GM12878 (cell line): ENCODE measurements around the gene SLC22A4. TPM values are rescaled to one million over a fixed set of nuclear protein-coding genes. Genes with fewer than 3 reads are reported as not detected.

Experiments
- ATAC-seq: fragments of 200-7000 bp; cut with Tn5 transposase; 3 replicates; pipeline ENCODE4 v1.9.1; 2020; ENCODE audit warnings: mild to moderate bottlenecking, moderate library complexity
- BruUV-seq: library from RNA; stranded (reverse); fragments of 400-500 nt; replicated peaks from 2 replicates; lab custom pipeline; 2021; lab: Mats Ljungman, UMichigan
- CTCF ChIA-PET: fragments of 300-600 bp; sonication (Branson Sonifier 250); formaldehyde crosslinking; extraction: SDS; loops from one replicate; lab custom pipeline; 2021; ENCODE audit warnings: inconsistent platforms; lab: Yijun Ruan, JAX
- POLR2A ChIA-PET: fragments of 350-600 bp; formaldehyde crosslinking; extraction: SDS; loops from one replicate; lab custom pipeline; 2021; ENCODE audit warnings: inconsistent platforms; lab: Charles Lee
- RAD21 ChIA-PET: fragments of 300-600 bp; sonication (Branson Sonifier 250); formaldehyde crosslinking; loops from one replicate; lab custom pipeline; 2023; ENCODE audit warnings: antibody characterized with exemption; ENCODE audit not compliant: unreplicated experiment; lab: Charles Lee
- SMC1A ChIA-PET: fragments of 300-600 bp; sonication (Branson Sonifier 250); formaldehyde crosslinking; loops from one replicate; lab custom pipeline; 2023; ENCODE audit not compliant: unreplicated experiment, uncharacterized antibody; lab: Charles Lee
- DNase-seq: peaks from one replicate; pipeline ENCODE4 v3.0.0-alpha.2; 2011; ENCODE audit warnings: low read depth, low spot score
- FAIRE-seq: peaks from 3 replicates; lab custom pipeline; 2011; peaks lifted over from hg19 to GRCh38; lab: Jason Lieb, UNC
- H2AFZ ChIP-seq: 2 replicates; pipeline ENCODE4 v1.6.0; 2011; ENCODE audit warnings: low read depth, low read length, control low read depth; ENCODE audit not compliant: control insufficient read depth
- H3K27ac ChIP-seq: 2 replicates; pipeline ENCODE4 v1.5.1; 2011; ENCODE audit warnings: control low read depth; ENCODE audit not compliant: control insufficient read depth, insufficient read depth
- H3K27me3 ChIP-seq, 2 experiments: replicated peaks in 1 of 2; 2 replicates each; pipeline versions ENCODE4 v1.6.0 to v1.6.1; 2011; ENCODE audit warnings: low read length in 1 of 2; ENCODE audit not compliant: control insufficient read depth in 2 of 2, insufficient read depth in 2 of 2
- H3K36me3 ChIP-seq, 2 experiments: 2 replicates each; pipeline ENCODE4 v1.5.1; 2011; ENCODE audit warnings: low read length in 1 of 2; ENCODE audit not compliant: control insufficient read depth in 2 of 2, insufficient read depth in 2 of 2
- H3K4me1 ChIP-seq: 2 replicates; pipeline ENCODE4 v1.6.1; 2011; ENCODE audit warnings: mild to moderate bottlenecking, low read length, moderate library complexity, mixed read lengths; ENCODE audit not compliant: control insufficient read depth, insufficient read depth
- H3K4me2 ChIP-seq: 2 replicates; pipeline ENCODE4 v1.6.0; 2011; ENCODE audit warnings: control low read depth; ENCODE audit not compliant: control insufficient read depth, insufficient read depth
- H3K4me3 ChIP-seq: fragments of 200-600 bp; sonication (generic); 2 replicates; pipeline ENCODE4 v1.5.1; 2016
- H3K79me2 ChIP-seq: 2 replicates; pipeline ENCODE4 v1.6.0; 2011; ENCODE audit warnings: low read length; ENCODE audit not compliant: control insufficient read depth, insufficient read depth
- H3K9ac ChIP-seq: 2 replicates; pipeline ENCODE4 v1.8.0; 2011; ENCODE audit warnings: low read length, control low read depth, mixed read lengths; ENCODE audit not compliant: control insufficient read depth, insufficient read depth
- H3K9me3 ChIP-seq: replicated peaks from 3 replicates; pipeline ENCODE4 v1.5.1; 2011; ENCODE audit warnings: mild to moderate bottlenecking, low read length; ENCODE audit not compliant: control insufficient read depth, insufficient read depth
- H4K20me1 ChIP-seq: 2 replicates; pipeline ENCODE4 v1.6.0; 2011; ENCODE audit not compliant: control insufficient read depth, insufficient read depth
- ASH2L ChIP-seq: fragments of 300-600, 200-600 bp; sonication (generic); IDR thresholded peaks from 2 replicates; pipeline ENCODE4 v1.6.1; 2017; ENCODE audit warnings: low read depth, mild to moderate bottlenecking, borderline replicate concordance
- CBX5 ChIP-seq: sonication (generic); IDR thresholded peaks from 2 replicates; pipeline ENCODE4 v1.6.1; 2016; ENCODE audit warnings: low read depth, moderate library complexity, mild to moderate bottlenecking, inconsistent platforms
- EED ChIP-seq: sonication (generic); IDR thresholded peaks from 2 replicates; pipeline ENCODE4 v1.6.1; 2016; ENCODE audit warnings: antibody characterized with exemption, low read depth
- MTA3 ChIP-seq: IDR thresholded peaks from 2 replicates; pipeline ENCODE4 v1.6.1; 2012; ENCODE audit warnings: low read length, inconsistent platforms, borderline replicate concordance
- POLR2A ChIP-seq: IDR thresholded peaks from 2 replicates; pipeline ENCODE4 v1.6.1; 2011; ENCODE audit warnings: low read depth, mild to moderate bottlenecking, low read length
- RFX5 ChIP-seq: IDR thresholded peaks from 2 replicates; pipeline ENCODE4 v1.6.1; 2011; ENCODE audit warnings: low read depth, low read length, improper control_type of control experiment
- SRF ChIP-seq, 2 experiments: IDR thresholded peaks; 2 replicates each; pipeline ENCODE4 v1.6.1; 2011; ENCODE audit warnings: low read depth in 2 of 2, low read length in 2 of 2, mild to moderate bottlenecking in 1 of 2, moderate library complexity in 1 of 2
- ZNF622 ChIP-seq: fragments of 450-650 bp; IDR thresholded peaks from 2 replicates; pipeline ENCODE4 v1.6.1; 2017; ENCODE audit warnings: mild to moderate bottlenecking, inconsistent platforms
- WGBS: methylation state at CpG from one replicate; pipeline ENCODE4 v1.1.6; 2016; ENCODE audit warnings: low lambda C conversion rate; ENCODE audit not compliant: insufficient replicate concordance, insufficient coverage; ENCODE audit errors: missing lambda C conversion rate; 5-methylcytosine and 5-hydroxymethylcytosine counted together
- in situ Hi-C: fragments of 300-500 bp; cut with MboI; formaldehyde crosslinking; loops from 9 replicates; pipeline ENCODE4 v1.14.3; 2018; ENCODE audit warnings: mixed read lengths
- intact Hi-C: fragments of 100-400 bp; cut with micrococcal nuclease; formaldehyde crosslinking; loops from one replicate; pipeline ENCODE4 v1.14.2; 2022; ENCODE audit not compliant: unreplicated experiment
- polyA plus RNA-seq, 11 experiments: library from polyadenylated mRNA; depleted of rRNA in 4 of 11; unstranded in 6 of 11; stranded (reverse) in 5 of 11; fragments of >200 nt; fragmentation: Nextera tagmentation in 4 of 11; fragmentation: Illumina TruSeq in 1 of 11; extraction: Ambion mirVana in 4 of 11; extraction: Trizol in 1 of 11; gene quantifications; 1 replicate in 1 of 11; 2 replicates in 10 of 11; pipeline versions ENCODE4 v1.2.1 to v1.2.3, GENCODE V29; 2011 to 2016; ENCODE audit warnings: inconsistent platforms in 2 of 11, missing spikeins in 2 of 11, low read depth in 1 of 11
- total RNA-seq, 4 experiments: library from RNA; depleted of rRNA in 3 of 4; stranded (reverse); fragments of >200 nt in 3 of 4; fragmentation: Illumina TruSeq in 1 of 4; extraction: Trizol in 1 of 4; gene quantifications; 2 replicates each; pipeline versions ENCODE4 v1.2.1 to v1.2.3, GENCODE V29; 2013 to 2021
- TF ChIP-seq, protein P1 (sequence below): fragments of 450-650 bp; formaldehyde crosslinking; IDR thresholded peaks from 2 replicates; pipeline ENCODE4 v1.4.0; 2022; ENCODE audit warnings: mild to moderate bottlenecking, moderate library complexity
- TF ChIP-seq, protein P2 (sequence below): IDR thresholded peaks from 2 replicates; pipeline ENCODE4 v1.6.1; 2012; ENCODE audit warnings: improper control_type of control experiment, low read depth, low read length; ENCODE audit not compliant: insufficient replicate concordance
- TF ChIP-seq, protein P3 (sequence below): fragments of 150-350 bp; IDR thresholded peaks from 2 replicates; pipeline ENCODE4 v1.6.1; 2016; ENCODE audit warnings: low read depth, low read length

SLC22A4 gene
- total and polyA plus RNA-seq, 10 of the 15 experiments (the other 5 are each of a cell fraction or from before 2014, with no cell fraction given) = 0.04 to 0.61 (median 0.10) TPM; not detected in 2

GRCh38 chr5:132296412-132297016, 2.3 kb downstream of the SLC22A4 start:
- CTCF ChIA-PET = interaction anchor here (1.3 kb wide), 1 partner anchor 58 kb away, joined by 6 read pairs; no protein-coding TSS in a partner anchor
- TF ChIP-seq ASH2L = no peak
- no peak for TF ChIP-seq ZNF622
- no peak for TF ChIP-seq SRF (IDR thresholded peaks at IDR 0.05; ENCODE audit: low read depth in 2 of 2, low read length in 2 of 2)
- no peak for TF ChIP-seq MTA3
- TF ChIP-seq, protein P1, sequence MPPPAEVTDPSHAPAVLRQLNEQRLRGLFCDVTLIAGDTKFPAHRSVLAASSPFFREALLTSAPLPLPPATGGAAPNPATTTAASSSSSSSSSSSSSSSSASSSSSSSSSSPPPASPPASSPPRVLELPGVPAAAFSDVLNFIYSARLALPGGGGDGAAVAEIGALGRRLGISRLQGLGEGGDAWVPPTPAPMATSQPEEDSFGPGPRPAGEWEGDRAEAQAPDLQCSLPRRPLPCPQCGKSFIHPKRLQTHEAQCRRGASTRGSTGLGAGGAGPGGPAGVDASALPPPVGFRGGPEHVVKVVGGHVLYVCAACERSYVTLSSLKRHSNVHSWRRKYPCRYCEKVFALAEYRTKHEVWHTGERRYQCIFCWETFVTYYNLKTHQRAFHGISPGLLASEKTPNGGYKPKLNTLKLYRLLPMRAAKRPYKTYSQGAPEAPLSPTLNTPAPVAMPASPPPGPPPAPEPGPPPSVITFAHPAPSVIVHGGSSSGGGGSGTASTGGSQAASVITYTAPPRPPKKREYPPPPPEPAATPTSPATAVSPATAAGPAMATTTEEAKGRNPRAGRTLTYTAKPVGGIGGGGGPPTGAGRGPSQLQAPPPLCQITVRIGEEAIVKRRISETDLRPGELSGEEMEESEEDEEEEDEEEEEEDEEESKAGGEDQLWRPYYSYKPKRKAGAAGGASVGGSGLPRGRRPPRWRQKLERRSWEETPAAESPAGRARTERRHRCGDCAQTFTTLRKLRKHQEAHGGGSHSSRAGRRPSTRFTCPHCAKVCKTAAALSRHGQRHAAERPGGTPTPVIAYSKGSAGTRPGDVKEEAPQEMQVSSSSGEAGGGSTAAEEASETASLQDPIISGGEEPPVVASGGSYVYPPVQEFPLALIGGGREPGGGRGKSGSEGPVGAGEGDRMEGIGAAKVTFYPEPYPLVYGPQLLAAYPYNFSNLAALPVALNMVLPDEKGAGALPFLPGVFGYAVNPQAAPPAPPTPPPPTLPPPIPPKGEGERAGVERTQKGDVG (CRISPR knock-in tag) = no peak
- no peak for TF ChIP-seq POLR2A
- no peak for TF ChIP-seq EED
- TF ChIP-seq RFX5 = no peak
- TF ChIP-seq, protein P2, sequence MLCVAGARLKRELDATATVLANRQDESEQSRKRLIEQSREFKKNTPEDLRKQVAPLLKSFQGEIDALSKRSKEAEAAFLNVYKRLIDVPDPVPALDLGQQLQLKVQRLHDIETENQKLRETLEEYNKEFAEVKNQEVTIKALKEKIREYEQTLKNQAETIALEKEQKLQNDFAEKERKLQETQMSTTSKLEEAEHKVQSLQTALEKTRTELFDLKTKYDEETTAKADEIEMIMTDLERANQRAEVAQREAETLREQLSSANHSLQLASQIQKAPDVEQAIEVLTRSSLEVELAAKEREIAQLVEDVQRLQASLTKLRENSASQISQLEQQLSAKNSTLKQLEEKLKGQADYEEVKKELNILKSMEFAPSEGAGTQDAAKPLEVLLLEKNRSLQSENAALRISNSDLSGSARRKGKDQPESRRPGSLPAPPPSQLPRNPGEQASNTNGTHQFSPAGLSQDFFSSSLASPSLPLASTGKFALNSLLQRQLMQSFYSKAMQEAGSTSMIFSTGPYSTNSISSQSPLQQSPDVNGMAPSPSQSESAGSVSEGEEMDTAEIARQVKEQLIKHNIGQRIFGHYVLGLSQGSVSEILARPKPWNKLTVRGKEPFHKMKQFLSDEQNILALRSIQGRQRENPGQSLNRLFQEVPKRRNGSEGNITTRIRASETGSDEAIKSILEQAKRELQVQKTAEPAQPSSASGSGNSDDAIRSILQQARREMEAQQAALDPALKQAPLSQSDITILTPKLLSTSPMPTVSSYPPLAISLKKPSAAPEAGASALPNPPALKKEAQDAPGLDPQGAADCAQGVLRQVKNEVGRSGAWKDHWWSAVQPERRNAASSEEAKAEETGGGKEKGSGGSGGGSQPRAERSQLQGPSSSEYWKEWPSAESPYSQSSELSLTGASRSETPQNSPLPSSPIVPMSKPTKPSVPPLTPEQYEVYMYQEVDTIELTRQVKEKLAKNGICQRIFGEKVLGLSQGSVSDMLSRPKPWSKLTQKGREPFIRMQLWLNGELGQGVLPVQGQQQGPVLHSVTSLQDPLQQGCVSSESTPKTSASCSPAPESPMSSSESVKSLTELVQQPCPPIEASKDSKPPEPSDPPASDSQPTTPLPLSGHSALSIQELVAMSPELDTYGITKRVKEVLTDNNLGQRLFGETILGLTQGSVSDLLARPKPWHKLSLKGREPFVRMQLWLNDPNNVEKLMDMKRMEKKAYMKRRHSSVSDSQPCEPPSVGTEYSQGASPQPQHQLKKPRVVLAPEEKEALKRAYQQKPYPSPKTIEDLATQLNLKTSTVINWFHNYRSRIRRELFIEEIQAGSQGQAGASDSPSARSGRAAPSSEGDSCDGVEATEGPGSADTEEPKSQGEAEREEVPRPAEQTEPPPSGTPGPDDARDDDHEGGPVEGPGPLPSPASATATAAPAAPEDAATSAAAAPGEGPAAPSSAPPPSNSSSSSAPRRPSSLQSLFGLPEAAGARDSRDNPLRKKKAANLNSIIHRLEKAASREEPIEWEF = no peak
- TF ChIP-seq CBX5 = no peak
- TF ChIP-seq, protein P3, sequence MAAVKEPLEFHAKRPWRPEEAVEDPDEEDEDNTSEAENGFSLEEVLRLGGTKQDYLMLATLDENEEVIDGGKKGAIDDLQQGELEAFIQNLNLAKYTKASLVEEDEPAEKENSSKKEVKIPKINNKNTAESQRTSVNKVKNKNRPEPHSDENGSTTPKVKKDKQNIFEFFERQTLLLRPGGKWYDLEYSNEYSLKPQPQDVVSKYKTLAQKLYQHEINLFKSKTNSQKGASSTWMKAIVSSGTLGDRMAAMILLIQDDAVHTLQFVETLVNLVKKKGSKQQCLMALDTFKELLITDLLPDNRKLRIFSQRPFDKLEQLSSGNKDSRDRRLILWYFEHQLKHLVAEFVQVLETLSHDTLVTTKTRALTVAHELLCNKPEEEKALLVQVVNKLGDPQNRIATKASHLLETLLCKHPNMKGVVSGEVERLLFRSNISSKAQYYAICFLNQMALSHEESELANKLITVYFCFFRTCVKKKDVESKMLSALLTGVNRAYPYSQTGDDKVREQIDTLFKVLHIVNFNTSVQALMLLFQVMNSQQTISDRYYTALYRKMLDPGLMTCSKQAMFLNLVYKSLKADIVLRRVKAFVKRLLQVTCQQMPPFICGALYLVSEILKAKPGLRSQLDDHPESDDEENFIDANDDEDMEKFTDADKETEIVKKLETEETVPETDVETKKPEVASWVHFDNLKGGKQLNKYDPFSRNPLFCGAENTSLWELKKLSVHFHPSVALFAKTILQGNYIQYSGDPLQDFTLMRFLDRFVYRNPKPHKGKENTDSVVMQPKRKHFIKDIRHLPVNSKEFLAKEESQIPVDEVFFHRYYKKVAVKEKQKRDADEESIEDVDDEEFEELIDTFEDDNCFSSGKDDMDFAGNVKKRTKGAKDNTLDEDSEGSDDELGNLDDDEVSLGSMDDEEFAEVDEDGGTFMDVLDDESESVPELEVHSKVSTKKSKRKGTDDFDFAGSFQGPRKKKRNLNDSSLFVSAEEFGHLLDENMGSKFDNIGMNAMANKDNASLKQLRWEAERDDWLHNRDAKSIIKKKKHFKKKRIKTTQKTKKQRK = no peak

More at GRCh38 chr5:132296412-132297016, 2.3 kb downstream of the SLC22A4 start:
- Histone ChIP-seq H3K4me2 (no peak overlapping the region), H2AFZ (no peak overlapping the region), H3K27me3 (peaks cover 4 to 22% of the 10 kb centered on the region in 2 experiments; a peak in 3 of 4 replicates), H3K27ac (no peak overlapping the region), H3K79me2 (no peaks in the 10 kb centered on the region), H3K4me1 (peaks cover 21% of the 10 kb centered on the region), H3K9ac (no peak overlapping the region), H3K9me3 (no peaks in the 10 kb centered on the region), H3K4me3 (no peak overlapping the region), H3K36me3 (no peaks in the 10 kb centered on the region), H4K20me1 (no peaks in the 10 kb centered on the region; the same call in 1 of the 2 replicates)
- SMC1A ChIA-PET = interaction anchor here (0.9 to 1.6 kb wide), 5 partner anchors 58 to 116 kb away, joined by 3 to 5 read pairs (median 4); partner anchors contain the start of gene SLC22A5
- DNase-seq (no peak), FAIRE-seq (no peak), ATAC-seq (no peak)
- POLR2A ChIA-PET = no interaction called here
- intact Hi-C loops = no loop called here
- RAD21 ChIA-PET = interaction anchor here (0.6 to 0.7 kb wide), 2 partner anchors 72 kb away, joined by 3 read pairs; no protein-coding TSS in a partner anchor
- in situ Hi-C loops = no loop called here
- WGBS = 62% methylated on average over 8 of the region's 8 CpGs
- BruUV-seq = no TSS peak
